Skin epidermis (tissue), 12 donors: ENCODE data around the gene METTL18.

Experiments
- H3K27ac ChIP-seq, 21 experiments: fragments of 200-600 bp; sonication (generic) in 11 of 21; one replicate each; pipeline ENCODE4 v1.5.0; 2020; ENCODE audit warnings: mild to moderate bottlenecking in 3 of 21, inconsistent platforms in 2 of 21, moderate library complexity in 2 of 21
- H3K4me3 ChIP-seq, 7 experiments: fragments of 200-600 bp; sonication (generic) in 2 of 7; one replicate each; pipeline ENCODE4 v1.5.0; 2020; ENCODE audit warnings: inconsistent platforms in 2 of 7, mild to moderate bottlenecking in 2 of 7, moderate library complexity in 1 of 7

The METTL18 gene

DNA sequence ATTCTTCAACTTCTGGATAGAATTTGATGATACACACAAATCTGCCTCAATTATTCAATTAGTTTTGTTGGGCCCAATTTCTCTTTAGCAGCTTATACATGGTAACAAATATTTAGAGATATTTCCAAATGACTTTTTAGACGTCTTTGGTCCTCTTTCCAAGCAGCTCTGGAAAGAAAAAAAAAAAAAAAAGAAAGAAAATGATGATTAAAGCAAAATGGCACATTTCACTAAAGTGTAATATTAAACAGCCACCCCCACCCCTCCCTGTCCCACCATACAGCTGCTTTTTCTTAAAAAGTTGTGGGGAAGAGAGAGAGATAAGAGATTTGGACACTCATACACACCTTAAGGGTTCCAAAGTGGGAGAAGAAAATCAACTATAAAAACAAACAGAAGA lies 977 bp downstream of the METTL18 start:
- Histone ChIP-seq H3K4me3 (peak overlapping the region in 6 of 7 experiments; percentile 46 to 79 (median 71)), H3K27ac (peak overlapping the region in 11 of 21 experiments; percentile 85 to 98 (median 92))

DNA sequence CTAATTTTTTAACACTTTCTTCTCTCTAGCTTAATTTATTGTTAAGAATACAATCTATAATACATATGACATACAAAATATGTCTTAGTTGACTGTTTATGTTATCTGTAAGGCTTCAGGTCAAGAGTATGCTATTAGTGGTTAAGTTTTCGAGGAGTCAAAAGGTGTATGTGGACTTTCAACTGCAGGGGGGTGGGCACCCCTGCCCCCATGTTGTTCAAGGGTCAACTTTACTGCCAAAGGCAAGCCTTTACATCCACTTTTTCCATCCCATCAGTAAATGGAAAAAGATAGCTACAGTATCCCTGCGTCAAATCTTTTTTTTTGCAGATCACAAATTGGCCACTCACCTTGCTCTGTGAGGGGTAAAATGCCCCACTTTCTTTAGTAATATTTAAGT lies 6.3 kb downstream of the METTL18 start:
- H3K27ac ChIP-seq: no peak overlapping the region
- H3K4me3 ChIP-seq: no peak overlapping the region

DNA sequence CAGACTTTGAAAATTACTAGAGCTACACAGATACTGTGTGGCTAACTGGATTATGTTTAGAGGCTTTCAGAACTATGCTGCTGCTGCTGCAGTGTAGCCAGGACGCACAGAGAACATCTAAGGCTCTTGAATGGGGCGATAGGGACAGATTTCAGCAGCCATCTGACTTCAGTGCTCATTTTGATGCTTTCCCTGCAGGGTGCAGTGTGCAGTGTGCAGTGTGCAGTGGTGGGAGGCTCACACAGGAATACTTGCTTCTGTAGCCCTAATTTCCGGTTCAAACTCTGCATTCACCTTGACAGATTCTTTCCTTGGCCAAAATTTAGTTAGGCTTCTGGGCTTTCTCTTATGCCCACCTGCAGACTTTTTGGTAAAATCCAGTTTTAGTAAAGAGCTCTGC lies 7.7 kb downstream of the METTL18 start:
- no peak overlapping the region for H3K4me3 ChIP-seq
- no peak overlapping the region for H3K27ac ChIP-seq

DNA sequence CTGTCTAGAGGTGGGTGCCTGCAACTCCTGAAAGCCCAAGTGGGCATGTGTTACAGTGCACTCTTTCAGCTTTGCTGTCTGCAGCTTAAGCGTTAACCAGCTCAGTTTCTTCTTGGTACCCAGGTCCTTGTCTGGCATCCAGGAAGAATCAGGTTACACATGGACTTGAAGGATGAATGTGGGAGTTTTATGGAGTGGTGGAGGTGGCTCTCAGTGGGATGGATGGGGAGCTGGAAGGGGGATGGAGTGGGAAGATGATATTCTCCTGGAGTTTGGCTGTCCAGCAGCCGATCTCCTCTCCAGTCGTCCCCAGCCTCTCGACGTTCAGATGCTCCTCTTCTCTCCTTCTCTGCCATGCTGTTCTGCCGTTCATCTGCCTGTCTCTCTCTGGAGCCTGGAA lies 9.4 kb downstream of the METTL18 start:
- H3K4me3 ChIP-seq: no peak overlapping the region
- no peak overlapping the region for H3K27ac ChIP-seq

DNA sequence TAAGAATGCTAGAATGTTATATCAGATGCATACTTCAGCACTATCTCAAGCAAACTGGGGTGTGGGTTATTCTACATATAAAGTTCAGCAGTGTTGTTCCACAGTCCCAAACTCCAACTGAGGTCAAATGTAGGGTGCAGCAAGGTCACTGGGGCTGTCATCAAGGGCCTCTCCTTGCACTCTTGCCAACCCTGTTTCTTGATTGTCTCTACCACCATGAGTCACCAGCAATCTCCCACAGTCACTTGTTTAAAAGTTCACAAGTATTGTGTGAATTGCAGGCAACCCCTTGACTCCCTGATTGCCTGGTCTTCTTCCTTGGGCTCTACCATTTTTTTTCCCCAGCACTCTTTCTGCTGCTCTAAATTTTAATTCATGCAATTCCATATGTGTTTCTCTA lies 10.6 kb downstream of the METTL18 start:
- Histone ChIP-seq H3K4me3 (no peak overlapping the region), H3K27ac (no peak overlapping the region)

DNA sequence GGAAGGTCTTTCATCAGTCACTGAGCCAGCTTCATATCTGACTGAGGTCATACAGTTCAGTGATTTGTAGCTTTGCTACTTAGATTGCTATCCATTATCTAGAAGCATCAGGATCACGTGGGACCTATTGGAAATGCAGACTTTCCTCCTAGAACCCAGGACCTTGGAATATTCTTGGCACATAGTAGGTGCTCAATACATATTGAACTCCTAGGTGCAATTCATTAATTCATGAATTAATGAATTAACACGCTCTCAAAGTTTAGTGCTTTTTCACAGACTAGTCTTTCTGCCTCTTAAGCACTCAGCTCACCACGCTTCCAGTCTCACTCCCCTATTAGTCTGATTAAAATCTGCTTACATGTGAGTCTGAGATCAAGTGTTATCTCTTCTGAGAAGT lies 12.1 kb downstream of the METTL18 start:
- Histone ChIP-seq H3K27ac (no peak overlapping the region), H3K4me3 (no peak overlapping the region)

DNA sequence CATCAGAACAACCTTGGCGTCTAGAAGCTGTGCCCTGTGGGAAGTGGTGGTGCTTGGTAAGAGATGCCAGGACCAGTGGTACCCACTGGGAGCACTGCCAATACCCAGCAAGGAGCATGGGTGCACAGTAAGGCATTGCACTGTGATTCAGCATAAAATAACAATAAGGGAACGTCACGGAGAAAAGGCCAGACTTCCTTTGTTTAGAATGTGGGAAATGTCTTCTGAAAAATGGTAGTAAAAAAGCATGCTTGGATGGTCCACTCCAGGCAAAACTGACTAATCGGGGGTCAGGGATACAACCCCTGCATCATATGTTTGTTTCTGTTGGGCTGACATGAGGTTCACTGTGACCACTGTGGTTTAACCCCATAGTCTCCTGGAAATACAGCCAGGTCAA lies 14.7 kb downstream of the METTL18 start:
- no peak overlapping the region for H3K27ac ChIP-seq

DNA sequence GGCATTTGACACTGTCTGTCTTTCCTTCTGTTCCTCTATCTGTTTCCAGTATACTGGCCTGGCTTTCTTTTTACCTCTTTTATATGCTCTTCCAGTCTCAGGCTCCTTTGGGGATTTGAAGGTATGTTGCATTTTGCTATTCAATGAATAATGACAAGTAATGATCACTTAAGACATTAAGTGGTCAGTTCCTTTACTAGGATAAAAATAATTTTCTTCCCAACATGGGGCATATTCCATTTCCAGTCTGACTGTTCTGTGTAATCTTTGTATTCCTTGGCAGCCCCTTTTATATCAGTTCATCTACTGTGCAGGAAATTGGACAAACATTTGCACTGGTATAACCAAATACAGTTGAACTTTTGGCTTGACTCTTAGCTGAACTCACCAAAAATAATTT lies 15.6 kb downstream of the METTL18 start:
- Histone ChIP-seq H3K4me3 (no peak overlapping the region), H3K27ac (no peak overlapping the region)

More for the DNA sequence above, 14.7 kb downstream of the METTL18 start:
- no peak overlapping the region for H3K4me3 ChIP-seq

DNA sequence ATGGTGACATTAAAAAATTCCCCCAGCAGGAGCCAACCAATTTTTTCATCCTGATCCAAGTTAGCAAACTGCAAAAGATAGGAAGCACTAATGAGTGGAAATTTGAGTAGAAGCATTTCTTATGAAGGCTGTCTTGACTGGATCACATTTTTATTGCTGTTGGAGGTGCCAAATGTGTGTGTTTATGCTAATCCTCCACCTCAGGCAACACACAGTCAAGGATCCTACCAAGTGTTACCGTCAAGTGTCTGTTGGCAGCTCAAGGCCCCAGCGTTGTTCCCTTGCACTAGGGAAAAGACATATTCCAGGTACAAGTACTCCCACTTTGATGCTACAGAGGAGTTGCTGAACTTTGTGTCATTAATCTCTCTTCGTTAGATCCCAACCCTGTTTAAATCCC lies 18.3 kb downstream of the METTL18 start:
- Histone ChIP-seq H3K4me3 (no peak overlapping the region), H3K27ac (no peak overlapping the region)

DNA sequence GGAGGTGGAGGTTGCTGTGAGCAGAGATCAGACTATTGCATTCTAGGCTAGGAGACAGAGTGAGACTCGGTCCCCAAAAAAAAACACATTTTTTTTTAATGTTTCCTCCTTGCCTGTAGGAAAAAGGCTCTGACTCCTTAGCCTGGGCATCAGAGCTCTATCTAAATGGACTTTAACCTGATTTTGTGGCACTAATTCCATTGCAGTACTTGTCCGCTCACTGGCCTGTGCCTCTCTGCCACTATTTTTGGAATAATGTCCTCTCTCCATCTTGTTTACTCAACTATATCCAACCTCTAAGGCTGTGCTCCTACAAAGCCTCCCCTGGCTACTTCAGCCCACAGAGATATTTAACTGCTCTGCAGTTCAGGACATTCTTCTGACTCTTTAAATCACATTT lies 26.5 kb downstream of the METTL18 start:
- no peak overlapping the region for H3K27ac ChIP-seq
- no peak overlapping the region for H3K4me3 ChIP-seq

DNA sequence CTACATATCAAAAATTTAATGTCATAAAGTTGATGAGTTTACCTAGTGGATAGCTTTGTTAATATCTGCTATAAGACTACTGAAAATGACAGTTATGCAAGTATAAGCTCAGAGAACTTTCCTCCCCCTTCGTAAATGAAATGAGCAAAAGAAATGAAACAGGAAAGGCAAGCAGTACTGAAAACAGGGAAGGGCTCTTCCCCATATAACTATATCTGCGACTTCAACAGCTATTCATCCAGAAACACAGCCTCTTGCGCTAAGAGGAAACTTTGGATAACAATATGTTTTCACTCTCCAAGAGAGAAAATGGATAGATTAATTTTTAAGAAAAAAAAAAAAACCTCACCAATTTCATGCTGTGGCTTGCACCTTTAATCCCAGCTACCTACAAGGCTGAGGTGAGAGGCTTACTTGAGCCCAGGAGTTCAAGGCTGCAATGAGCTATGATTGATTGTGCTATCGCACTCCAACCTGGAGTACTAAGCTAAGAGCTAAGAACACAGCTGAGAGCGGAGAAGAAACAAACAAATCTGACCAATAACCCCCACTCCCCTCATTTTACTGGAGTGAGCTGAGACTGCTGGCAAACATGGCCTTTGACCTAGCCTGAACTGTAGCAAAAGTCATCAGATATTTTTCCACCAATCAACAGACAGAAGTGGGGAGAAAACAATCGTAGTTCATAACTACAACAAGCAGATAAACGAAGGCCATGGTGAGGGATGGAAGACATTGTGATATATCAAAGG lies 29.0 kb downstream of the METTL18 start:
- no peak overlapping the region for H3K4me3 ChIP-seq
- H3K27ac ChIP-seq: no peak overlapping the region

DNA sequence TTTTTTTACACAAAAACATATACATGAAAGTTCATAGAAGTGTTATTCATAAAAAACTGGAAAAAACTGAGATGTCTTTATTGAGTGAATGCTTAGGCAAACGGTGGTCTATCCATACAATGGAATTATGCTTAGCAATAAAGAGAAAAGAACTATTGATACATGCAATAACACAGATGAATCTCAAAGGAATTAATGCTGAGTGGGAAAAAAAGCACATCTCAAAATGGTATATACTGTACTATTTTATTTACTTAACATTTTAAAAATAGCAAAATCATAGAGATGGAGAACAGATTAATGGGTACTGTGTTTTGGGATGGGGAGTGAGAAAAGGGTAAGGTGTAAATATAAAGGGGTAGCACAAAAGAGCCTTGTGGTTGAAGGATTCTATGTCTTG lies 29.8 kb downstream of the METTL18 start:
- no peak overlapping the region for H3K27ac ChIP-seq
- no peak overlapping the region for H3K4me3 ChIP-seq

DNA sequence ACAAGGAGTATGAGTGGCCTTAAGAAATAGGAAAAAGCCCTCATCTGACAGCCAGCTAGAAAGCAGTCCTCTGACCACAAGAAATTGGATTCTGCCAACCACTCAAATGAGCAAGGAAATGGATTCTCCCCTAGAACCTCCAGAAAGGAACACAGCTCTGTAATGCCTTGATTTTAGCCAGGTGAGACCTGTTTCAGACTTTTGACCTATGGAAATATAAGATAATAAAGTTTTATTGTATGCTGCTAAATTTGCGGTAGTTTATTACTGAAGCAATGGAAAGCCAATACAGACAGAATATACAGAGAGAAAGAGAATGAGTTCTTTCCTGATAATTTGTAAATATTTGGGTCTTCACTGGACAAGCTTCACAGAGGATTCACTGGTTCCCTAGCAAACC lies 32.0 kb downstream of the METTL18 start:
- H3K4me3 ChIP-seq: no peak overlapping the region
- no peak overlapping the region for H3K27ac ChIP-seq

DNA sequence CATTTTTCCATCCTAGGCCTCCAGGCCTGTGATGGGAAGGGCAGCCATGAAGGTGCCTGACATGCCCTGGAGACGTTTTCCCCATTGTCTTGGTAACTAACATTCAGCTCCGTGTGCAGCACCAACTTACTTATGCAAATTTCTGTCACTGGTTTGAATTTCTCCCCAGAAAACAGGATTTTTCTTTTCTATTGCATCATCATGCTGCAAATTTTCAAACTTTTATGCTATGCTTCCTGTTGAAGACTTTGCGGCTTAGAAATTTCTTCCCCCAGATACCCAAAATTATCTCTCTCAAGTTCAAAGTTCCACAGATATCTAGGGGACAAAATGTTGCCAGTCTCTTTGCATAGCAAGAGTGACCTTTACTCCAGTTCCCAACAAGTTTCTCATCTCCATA lies 35.7 kb downstream of the METTL18 start:
- H3K27ac ChIP-seq: no peak overlapping the region

DNA sequence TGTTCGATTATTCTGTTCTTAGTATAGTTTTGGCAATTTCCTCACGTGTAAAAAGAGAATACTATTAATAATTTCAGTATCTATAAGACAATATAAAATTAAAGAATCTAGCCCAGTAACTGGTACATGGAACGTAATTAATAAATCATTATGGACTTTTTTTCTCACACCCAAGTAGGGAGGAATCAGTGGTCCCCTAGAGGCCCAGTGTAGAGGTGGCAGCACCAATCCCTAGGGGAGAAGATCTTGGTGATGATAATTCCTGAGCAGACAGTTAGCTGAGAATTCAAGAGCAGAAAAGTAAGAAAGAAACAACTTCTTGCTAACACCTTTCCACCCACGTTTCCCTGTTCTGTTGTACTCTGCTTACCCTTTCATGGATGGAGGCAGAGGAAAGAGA lies 41.2 kb downstream of the METTL18 start:
- no peak overlapping the region for H3K27ac ChIP-seq
- no peak overlapping the region for H3K4me3 ChIP-seq

More for the DNA sequence above, 35.7 kb downstream of the METTL18 start:
- H3K4me3 ChIP-seq: no peak overlapping the region

DNA sequence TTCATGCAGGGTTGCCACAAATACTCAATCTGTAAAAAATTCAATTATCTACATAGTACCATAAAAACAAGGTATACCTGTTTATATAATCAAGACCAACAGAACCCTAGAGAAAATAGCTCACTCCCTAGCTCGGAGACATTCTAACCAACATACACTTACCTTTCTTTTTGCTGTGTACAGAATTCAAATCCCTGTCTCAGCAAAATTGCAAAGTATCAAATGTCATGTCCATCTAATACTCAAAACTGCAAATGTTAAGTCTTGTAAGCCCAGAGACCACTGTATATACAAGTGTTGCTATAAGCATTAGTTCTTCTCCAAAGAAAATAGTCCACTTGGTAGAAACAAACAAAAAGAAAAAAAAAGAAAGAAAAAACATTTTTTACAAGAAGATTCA lies 44.7 kb downstream of the METTL18 start:
- no peak overlapping the region for H3K27ac ChIP-seq
- H3K4me3 ChIP-seq: no peak overlapping the region

DNA sequence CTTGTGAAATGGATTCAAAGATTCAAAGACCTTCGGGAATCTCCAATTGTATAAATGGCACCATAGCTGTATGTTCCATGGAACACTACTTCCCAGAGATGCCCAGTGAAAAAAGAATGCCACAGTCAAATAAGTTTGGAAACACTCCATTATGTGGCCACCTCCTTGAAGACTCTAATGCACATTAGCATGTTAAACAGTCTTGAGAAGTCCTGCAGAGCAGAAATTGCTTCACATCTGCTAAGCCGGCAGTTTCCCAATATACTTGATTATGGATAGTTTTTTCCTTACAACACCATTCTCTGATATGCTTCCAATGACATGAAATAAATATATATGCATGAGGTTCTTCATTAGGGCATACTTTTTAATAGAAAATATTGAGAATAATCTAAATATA lies 48.2 kb downstream of the METTL18 start:
- H3K27ac ChIP-seq: no peak overlapping the region
- no peak overlapping the region for H3K4me3 ChIP-seq

DNA sequence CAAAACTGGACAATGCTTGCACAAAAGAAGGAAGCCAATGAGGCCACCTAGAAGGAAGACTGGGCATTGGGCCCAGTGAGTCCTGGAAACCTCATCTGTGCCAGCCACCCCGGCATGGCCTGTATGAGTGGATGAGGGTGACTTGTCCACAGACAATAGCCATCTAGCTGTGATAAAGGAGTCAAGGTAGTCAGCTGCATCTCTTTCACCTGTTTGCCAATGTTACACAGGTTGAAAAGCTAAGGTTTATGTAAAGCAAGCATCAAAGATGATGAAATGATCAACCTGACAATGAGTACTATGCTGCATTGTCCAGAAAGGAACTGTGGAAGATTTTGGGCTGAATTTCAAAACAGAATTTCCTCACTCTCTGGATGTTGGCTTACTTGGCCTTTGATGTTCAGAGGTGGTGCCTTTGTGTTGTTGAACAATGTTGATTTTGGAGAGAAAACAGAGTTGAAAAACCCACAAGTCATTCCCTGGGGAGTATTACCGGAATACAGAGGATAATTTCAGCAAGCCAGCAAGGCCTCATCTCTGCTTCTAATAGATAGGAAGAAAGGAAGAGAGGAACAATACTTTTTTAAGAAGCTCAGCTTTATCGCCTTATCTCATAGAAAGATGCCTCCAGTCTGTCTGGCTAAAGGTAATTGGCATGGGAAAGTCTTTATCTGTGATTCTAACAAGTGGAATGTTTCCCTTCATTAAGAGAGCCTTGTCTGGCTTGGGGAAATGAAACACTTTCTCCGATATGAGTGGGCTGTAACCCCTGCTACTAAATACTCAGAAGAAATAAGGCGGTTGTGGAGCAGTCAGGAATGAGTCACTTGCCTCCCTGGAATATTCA lies 49.5 kb downstream of the METTL18 start:
- Histone ChIP-seq H3K27ac (no peak overlapping the region), H3K4me3 (no peak overlapping the region)
